Panc1 (cell line): ENCODE results near the gene NRG2.

Source experiments
- CTCF ChIP-seq: fragments of 450-650 bp; IDR thresholded peaks from 2 replicates; pipeline ENCODE4 v1.5.1; 2017; ENCODE audit warnings: mild to moderate bottlenecking
- POLR2AphosphoS5 ChIP-seq: IDR thresholded peaks from 2 replicates; pipeline ENCODE4 v1.6.1; 2012; ENCODE audit warnings: mild to moderate bottlenecking, low read depth, low read length, moderate library complexity
- REST ChIP-seq, 2 experiments: IDR thresholded peaks; 2 replicates each; pipeline ENCODE4 v1.6.1; 2011 to 2012; ENCODE audit warnings: low read depth in 2 of 2, control low read depth in 1 of 2, low read length in 1 of 2, mild to moderate bottlenecking in 1 of 2, moderate library complexity in 1 of 2; ENCODE audit not compliant: insufficient read depth in 1 of 2
- SIN3A ChIP-seq: IDR thresholded peaks from 2 replicates; pipeline ENCODE4 v1.6.1; 2012; ENCODE audit warnings: low read depth, mild to moderate bottlenecking, low read length, moderate library complexity, borderline replicate concordance; ENCODE audit not compliant: insufficient read depth
- TCF7L2 ChIP-seq: IDR thresholded peaks from 2 replicates; pipeline ENCODE4 v1.6.1; 2011; ENCODE audit warnings: mild to moderate bottlenecking, low read depth, low read length, inconsistent platforms

- no peak for TF ChIP-seq CTCF
- TF ChIP-seq POLR2AphosphoS5, result no peak
- TF ChIP-seq REST (IDR thresholded peaks at IDR 0.05; ENCODE audit: insufficient read depth in 1 of 2, low read depth in 2 of 2, low read length in 1 of 2), result no peak
- TF ChIP-seq TCF7L2, result no peak
- TF ChIP-seq SIN3A, result no peak
These were observed 67.2 kb downstream of the NRG2 start for GRCh38 chr5:139975942-139976341.
